ENCODE measurements around the gene ARPC5L. TPM values are rescaled to one million over a fixed set of nuclear protein-coding genes. Genes with fewer than 3 reads are reported as not detected.

The ARPC5L gene
- 100 to 1,000 TPM; 215 to 218 TPM for total RNA-seq

DNA sequence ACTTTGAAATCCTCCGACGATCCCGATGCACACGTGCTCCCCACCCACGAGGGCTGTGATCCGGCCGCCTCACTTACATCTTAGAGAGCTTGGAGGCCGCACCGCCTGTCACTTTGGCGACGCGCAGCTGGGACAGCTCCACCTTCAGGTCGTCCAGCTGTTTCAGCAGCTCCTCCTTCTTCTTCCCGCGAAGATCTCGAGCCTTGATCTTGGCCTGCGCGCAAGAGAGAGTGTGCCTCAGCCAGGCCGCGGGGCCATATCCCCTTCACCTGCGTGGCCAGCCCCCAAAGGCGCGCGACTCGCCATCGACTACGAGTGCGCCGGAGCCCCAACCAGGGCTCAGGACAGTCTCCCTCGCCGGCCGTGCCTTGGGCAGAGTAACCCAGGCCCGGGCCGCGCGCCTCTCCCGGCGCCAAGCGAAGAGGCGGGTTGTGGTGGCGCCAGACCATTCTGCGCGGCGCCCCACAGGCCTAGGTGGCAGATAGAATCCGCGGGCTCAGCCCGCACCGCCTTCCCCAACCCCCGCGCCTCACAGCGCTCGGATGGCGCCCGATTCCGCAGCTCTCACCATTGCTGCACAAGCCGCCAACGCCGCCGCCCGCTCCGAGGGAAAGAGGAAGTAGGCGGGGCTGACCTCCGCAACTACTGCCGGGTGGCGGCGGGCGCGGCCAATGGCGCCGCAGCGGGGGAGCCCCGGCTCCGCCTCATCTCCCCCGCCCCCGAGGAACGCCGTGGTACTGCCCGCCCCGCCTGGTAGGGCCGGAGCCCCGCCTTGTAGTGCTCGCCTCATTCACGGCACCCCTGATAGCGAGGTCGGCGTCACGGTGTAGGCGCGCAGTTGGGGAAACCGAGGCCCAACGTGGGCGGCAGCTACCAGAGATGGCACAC is at the start of gene ARPC5L, which contains the start of gene RPL35:
Gene ARPC5L (plus strand): TSS at position 789 of the 888 bp plus-strand sequence. CDS start 7,161 bp downstream, outside the sequence.
Gene RPL35 (minus strand): TSS at position 616 of the 888 bp plus-strand sequence. CDS start 45 bp downstream, at position 571.
- peaks cover 14% of the 10 kb centered on the region for H3K36me3 Mint-ChIP-seq
- peak within 1 kb of the TSS; percentile 94 for H3K4me3 Mint-ChIP-seq
- H3K27ac Mint-ChIP-seq: peak within 1 kb of the TSS; percentile 84 to 95
- DNase-seq (ENCODE audit: low spot score): peak; percentile 98
- H3K27me3 Mint-ChIP-seq: no peaks in the 10 kb centered on the region
- no peaks in the 10 kb centered on the region for H3K9me3 Mint-ChIP-seq
- peaks cover 19 to 24% of the 10 kb centered on the region in 2 donors for H3K4me1 Mint-ChIP-seq (ENCODE audit: low read depth in 2 of 2)
- peak; percentile 98 to 99 for ATAC-seq

DNA sequence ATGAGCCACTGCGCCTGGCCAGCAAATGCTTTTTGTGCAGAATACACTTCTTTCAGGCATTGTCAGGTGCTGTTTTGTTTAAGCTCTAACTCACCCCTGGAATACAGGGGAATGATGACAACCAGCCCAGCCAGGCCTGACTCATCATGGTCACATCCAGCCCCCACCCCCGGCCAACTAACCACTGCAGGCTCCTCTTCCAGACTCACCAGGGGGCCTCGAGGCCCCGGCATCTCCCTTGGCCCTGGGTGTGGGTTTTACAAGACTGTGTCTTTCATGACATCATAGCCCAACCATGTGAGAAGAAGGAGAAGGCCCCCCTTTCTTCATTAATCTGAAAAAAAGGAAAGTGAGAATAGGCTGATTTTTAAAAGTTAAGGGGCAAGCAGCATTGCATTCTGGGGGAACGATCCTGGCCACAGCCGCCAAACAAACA is 49.5 kb upstream of the ARPC5L start:
- H3K27ac Mint-ChIP-seq: no peak overlapping the region
- no peaks in the 10 kb centered on the region for H3K36me3 Mint-ChIP-seq
- peak; percentile 20 for DNase-seq (ENCODE audit: low spot score)
- H3K9me3 Mint-ChIP-seq: no peaks in the 10 kb centered on the region
- H3K4me1 Mint-ChIP-seq (ENCODE audit: low read depth in 2 of 2): peaks cover 0 to 2% of the 10 kb centered on the region in 2 donors
- no peaks in the 10 kb centered on the region for H3K27me3 Mint-ChIP-seq
- no peak for ATAC-seq
- no peak overlapping the region for H3K4me3 Mint-ChIP-seq

DNA sequence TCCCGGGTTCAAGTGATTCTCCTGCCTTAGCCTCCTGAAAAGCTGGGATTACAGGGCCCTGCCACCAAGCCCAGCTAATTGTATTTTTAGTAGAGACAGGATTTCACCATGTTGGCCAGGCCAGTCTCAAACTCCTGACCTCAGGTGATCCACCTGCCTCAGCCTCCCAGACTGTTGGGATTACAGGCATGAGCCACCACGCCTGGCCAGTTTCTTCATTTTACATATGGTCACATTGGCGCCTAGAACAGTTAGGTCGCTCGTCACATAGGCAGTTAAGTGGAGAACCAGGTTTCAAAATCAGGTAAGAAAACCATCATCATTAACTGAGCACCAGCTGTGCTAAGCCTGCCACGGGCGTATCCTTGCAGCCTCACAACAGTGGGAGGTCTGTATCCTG is 48.9 kb upstream of the ARPC5L start:
- no peak for ATAC-seq
- Mint-ChIP-seq H3K9me3 (no peaks in the 10 kb centered on the region), H3K27me3 (peaks cover 0 to 1% of the 10 kb centered on the region in 2 donors), H3K27ac (no peak overlapping the region), H3K36me3 (no peaks in the 10 kb centered on the region), H3K4me1 (ENCODE audit: low read depth in 2 of 2) (peaks cover under 1 to 3% of the 10 kb centered on the region in 2 donors), H3K4me3 (no peak overlapping the region)
- no peak for DNase-seq (ENCODE audit: low spot score)

GRCh38 chr9:124813501-124814163 is 48.3 kb upstream of the ARPC5L start:
- Mint-ChIP-seq H3K27me3 (peaks cover 0 to 2% of the 10 kb centered on the region in 2 donors), H3K36me3 (no peaks in the 10 kb centered on the region), H3K4me3 (no peak overlapping the region), H3K27ac (no peak overlapping the region), H3K4me1 (ENCODE audit: low read depth in 2 of 2) (peaks cover 4 to 5% of the 10 kb centered on the region in 2 donors), H3K9me3 (no peaks in the 10 kb centered on the region)
- ATAC-seq (no peak), DNase-seq (ENCODE audit: low spot score) (peak; percentile 23)

GRCh38 chr9:124814164-124814535 is 47.8 kb upstream of the ARPC5L start:
- H3K27me3 Mint-ChIP-seq: peaks cover 0 to 2% of the 10 kb centered on the region in 2 donors
- peaks cover 4 to 5% of the 10 kb centered on the region in 2 donors for H3K4me1 Mint-ChIP-seq (ENCODE audit: low read depth in 2 of 2)

GRCh38 chr9:124815601-124816000 is 46.3 kb upstream of the ARPC5L start:
- H3K27ac Mint-ChIP-seq: no peak overlapping the region
- peaks cover 4 to 5% of the 10 kb centered on the region in 2 donors for H3K4me1 Mint-ChIP-seq (ENCODE audit: low read depth in 2 of 2)
- H3K9me3 Mint-ChIP-seq: no peaks in the 10 kb centered on the region
- no peak overlapping the region for H3K4me3 Mint-ChIP-seq
- DNase-seq (ENCODE audit: low spot score): no peak
- no peak for ATAC-seq
- peaks cover 0 to 2% of the 10 kb centered on the region in 2 donors for H3K27me3 Mint-ChIP-seq
- no peaks in the 10 kb centered on the region for H3K36me3 Mint-ChIP-seq

More at GRCh38 chr9:124814164-124814535, 47.8 kb upstream of the ARPC5L start:
- ATAC-seq: no peak
- Mint-ChIP-seq H3K36me3 (no peaks in the 10 kb centered on the region), H3K4me3 (no peak overlapping the region), H3K9me3 (no peaks in the 10 kb centered on the region), H3K27ac (no peak overlapping the region)
- DNase-seq (ENCODE audit: low spot score): peak; percentile 20

- H3K4me3 Mint-ChIP-seq: no peak overlapping the region
- peak overlapping the region in 1 of 2 donors; percentile 9 for H3K27ac Mint-ChIP-seq
- DNase-seq (ENCODE audit: low spot score) (peak; percentile 48), ATAC-seq (no peak)
- peaks cover 0 to 2% of the 10 kb centered on the region in 2 donors for H3K27me3 Mint-ChIP-seq
- H3K9me3 Mint-ChIP-seq: no peaks in the 10 kb centered on the region
- H3K4me1 Mint-ChIP-seq (ENCODE audit: low read depth in 2 of 2): peaks cover 2 to 5% of the 10 kb centered on the region in 2 donors
- no peaks in the 10 kb centered on the region for H3K36me3 Mint-ChIP-seq
Observed at GRCh38 chr9:124818431-124819281, 43.3 kb upstream of the ARPC5L start.

- ATAC-seq: peak in 1 of 2 donors; percentile 18
Observed at GRCh38 chr9:124820698-124821623, 41.0 kb upstream of the ARPC5L start.

DNA sequence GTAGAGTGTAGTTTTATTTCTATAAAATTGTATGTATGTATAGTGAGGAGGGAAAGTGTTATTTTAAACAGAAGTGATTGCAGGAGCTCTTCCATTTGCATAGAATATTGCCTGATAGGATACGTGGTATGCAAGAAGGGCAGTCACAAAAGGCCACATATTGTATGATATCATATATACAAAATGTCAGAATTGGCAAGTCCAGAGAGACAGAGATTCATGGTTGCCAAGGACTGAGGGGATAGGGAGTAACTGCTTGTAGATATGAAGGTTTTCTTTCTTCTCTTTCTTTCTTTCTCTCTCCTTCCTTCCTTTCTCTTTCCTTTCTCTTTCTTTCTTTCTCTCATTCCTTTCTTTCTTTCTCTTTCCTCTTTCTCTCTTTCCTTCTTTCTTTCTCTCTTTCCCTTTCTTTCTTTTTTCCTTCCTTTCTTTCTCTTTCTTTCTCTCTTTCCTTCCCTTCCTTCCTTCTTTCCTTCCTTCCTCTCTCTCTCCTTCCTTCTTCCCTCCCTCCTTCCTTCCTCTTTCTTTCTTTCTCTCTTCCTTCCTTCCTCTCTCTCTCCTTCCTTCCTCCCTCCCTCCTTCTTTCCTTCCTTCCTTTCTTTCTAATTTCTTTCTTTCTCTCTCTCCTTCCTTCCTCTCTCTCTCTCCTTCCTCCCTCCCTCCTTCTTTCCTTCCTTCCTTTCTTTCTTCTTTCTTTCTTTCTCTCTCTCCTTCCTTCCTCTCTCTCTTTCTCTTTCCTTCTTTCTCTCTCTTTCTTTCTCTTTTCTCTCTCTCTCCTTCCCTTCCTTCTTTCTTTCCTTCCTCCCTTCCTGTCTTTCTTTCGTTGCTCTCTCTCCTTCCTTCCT is 33.2 kb upstream of the ARPC5L start:
- no peaks in the 10 kb centered on the region for H3K4me1 Mint-ChIP-seq (ENCODE audit: low read depth in 2 of 2)
- ATAC-seq (no peak), DNase-seq (ENCODE audit: low spot score) (no peak)
- no peaks in the 10 kb centered on the region for H3K36me3 Mint-ChIP-seq
- no peak overlapping the region for H3K27ac Mint-ChIP-seq
- H3K27me3 Mint-ChIP-seq: no peaks in the 10 kb centered on the region
- no peak overlapping the region for H3K4me3 Mint-ChIP-seq
- no peaks in the 10 kb centered on the region for H3K9me3 Mint-ChIP-seq

More at GRCh38 chr9:124820698-124821623, 41.0 kb upstream of the ARPC5L start:
- H3K27me3 Mint-ChIP-seq: peaks cover 0 to 2% of the 10 kb centered on the region in 2 donors
- H3K9me3 Mint-ChIP-seq: no peaks in the 10 kb centered on the region
- no peak overlapping the region for H3K27ac Mint-ChIP-seq
- no peaks in the 10 kb centered on the region for H3K36me3 Mint-ChIP-seq
- no peak overlapping the region for H3K4me3 Mint-ChIP-seq
- DNase-seq (ENCODE audit: low spot score): peak; percentile 34
- peaks cover 2 to 5% of the 10 kb centered on the region in 2 donors for H3K4me1 Mint-ChIP-seq (ENCODE audit: low read depth in 2 of 2)

DNA sequence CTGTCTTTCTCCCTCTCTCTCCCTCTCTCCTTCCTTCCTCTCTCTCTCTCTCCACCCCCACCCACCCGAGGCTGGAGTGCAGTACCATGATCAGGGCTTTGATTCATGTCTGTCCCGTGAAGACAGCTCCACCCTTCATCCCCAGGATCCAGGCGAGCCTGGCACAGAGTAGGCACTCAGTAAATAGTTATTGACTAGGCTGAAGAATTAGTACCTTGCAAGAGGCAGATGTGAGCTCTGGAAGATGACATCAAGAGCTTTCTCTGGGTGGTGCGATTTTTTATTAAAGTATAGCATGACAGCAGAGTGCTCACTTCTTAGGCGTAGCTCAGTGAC is 32.6 kb upstream of the ARPC5L start:
- Mint-ChIP-seq H3K27ac (no peak overlapping the region), H3K4me1 (ENCODE audit: low read depth in 2 of 2) (no peaks in the 10 kb centered on the region), H3K36me3 (no peaks in the 10 kb centered on the region), H3K4me3 (no peak overlapping the region), H3K9me3 (no peaks in the 10 kb centered on the region), H3K27me3 (no peaks in the 10 kb centered on the region)
- DNase-seq (ENCODE audit: low spot score): no peak
- no peak for ATAC-seq

GRCh38 chr9:124830593-124830992 is 31.3 kb upstream of the ARPC5L start:
- ATAC-seq (no peak), DNase-seq (ENCODE audit: low spot score) (no peak)
- no peaks in the 10 kb centered on the region for H3K36me3 Mint-ChIP-seq
- H3K9me3 Mint-ChIP-seq: no peaks in the 10 kb centered on the region
- no peak overlapping the region for H3K4me3 Mint-ChIP-seq
- H3K27me3 Mint-ChIP-seq: no peaks in the 10 kb centered on the region
- no peak overlapping the region for H3K27ac Mint-ChIP-seq
- no peaks in the 10 kb centered on the region for H3K4me1 Mint-ChIP-seq (ENCODE audit: low read depth in 2 of 2)
